AG04450 (cell line): ENCODE measurements around the gene MARK1. TPM values are rescaled to one million over a fixed set of nuclear protein-coding genes. Genes with fewer than 3 reads are reported as not detected.

Source experiments
- CTCF ChIA-PET: fragments of 300-600, 350-600 bp; formaldehyde crosslinking; extraction: SDS; loops from one replicate; lab custom pipeline; 2022; ENCODE audit warnings: antibody characterized with exemption, inconsistent platforms; lab: Charles Lee
- POLR2A ChIA-PET: fragments of 350-600 bp; formaldehyde crosslinking; extraction: SDS; loops from one replicate; lab custom pipeline; 2021; ENCODE audit warnings: antibody characterized with exemption, inconsistent platforms; lab: Yijun Ruan, JAX
- DNase-seq: peaks from one replicate; pipeline ENCODE4 v3.0.0-alpha.2; 2011; ENCODE audit warnings: low read depth, low spot score
- H3K27ac ChIP-seq: one replicate; pipeline ENCODE4 v1.5.1; 2012; ENCODE audit warnings: low read depth, low read length, control low read depth
- H3K27me3 ChIP-seq: one replicate; pipeline ENCODE4 v1.6.0; 2012; ENCODE audit warnings: low read length; ENCODE audit not compliant: control insufficient read depth, insufficient read depth
- H3K4me3 ChIP-seq: 2 replicates; pipeline ENCODE4 v1.5.1; 2011; ENCODE audit warnings: mild to moderate bottlenecking, low read depth, low read length, control low read depth
- H3K9me3 ChIP-seq: 2 replicates; pipeline ENCODE4 v1.5.1; 2012; ENCODE audit warnings: low read length; ENCODE audit not compliant: control insufficient read depth, insufficient read depth
- polyA plus RNA-seq: library from polyadenylated mRNA; depleted of rRNA; stranded (reverse); fragments of >200 nt; gene quantifications from 2 replicates; pipeline ENCODE4 v1.2.3, GENCODE V29; 2011
- TF ChIP-seq, protein P1 (sequence below): IDR thresholded peaks from 2 replicates; pipeline ENCODE4 v1.5.1; 2011; ENCODE audit warnings: low read depth, low read length, control low read depth, inconsistent platforms

Gene MARK1
- polyA plus RNA-seq, 1 experiment = not detected

GRCh38 chr1:220487297-220487820, 40.6 kb upstream of the MARK1 start:
- Histone ChIP-seq H3K27ac (no peak overlapping the region), H3K9me3 (no peaks in the 10 kb centered on the region), H3K27me3 (peaks cover 2% of the 10 kb centered on the region), H3K4me3 (no peak overlapping the region)
- no peak for DNase-seq
- CTCF ChIA-PET = no interaction called here
- POLR2A ChIA-PET = no interaction called here
- TF ChIP-seq, protein P1, sequence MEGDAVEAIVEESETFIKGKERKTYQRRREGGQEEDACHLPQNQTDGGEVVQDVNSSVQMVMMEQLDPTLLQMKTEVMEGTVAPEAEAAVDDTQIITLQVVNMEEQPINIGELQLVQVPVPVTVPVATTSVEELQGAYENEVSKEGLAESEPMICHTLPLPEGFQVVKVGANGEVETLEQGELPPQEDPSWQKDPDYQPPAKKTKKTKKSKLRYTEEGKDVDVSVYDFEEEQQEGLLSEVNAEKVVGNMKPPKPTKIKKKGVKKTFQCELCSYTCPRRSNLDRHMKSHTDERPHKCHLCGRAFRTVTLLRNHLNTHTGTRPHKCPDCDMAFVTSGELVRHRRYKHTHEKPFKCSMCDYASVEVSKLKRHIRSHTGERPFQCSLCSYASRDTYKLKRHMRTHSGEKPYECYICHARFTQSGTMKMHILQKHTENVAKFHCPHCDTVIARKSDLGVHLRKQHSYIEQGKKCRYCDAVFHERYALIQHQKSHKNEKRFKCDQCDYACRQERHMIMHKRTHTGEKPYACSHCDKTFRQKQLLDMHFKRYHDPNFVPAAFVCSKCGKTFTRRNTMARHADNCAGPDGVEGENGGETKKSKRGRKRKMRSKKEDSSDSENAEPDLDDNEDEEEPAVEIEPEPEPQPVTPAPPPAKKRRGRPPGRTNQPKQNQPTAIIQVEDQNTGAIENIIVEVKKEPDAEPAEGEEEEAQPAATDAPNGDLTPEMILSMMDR = no peak

DNA sequence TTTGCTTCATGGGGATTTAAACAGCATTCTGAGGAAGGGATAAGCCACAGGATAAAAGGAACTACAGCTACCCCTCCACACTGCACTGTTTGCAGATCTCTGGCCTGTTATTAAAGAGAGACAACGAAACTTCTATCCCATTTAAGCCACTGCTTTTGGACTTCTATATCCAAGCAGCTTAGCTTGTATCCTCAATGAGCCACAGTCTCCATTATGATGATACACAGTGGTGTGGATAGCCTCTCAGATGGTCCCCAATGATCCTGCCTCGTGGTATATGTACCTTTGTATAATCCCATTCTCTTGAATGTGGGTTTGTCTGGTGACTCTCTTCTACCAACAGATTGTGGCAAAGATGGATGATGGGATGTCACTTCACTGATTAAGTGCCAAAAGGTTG, 36.0 kb upstream of the MARK1 start:
- Histone ChIP-seq H3K9me3 (no peaks in the 10 kb centered on the region), H3K27ac (no peak overlapping the region), H3K27me3 (no peaks in the 10 kb centered on the region), H3K4me3 (no peak overlapping the region)
- DNase-seq = no peak
- ChIA-PET CTCF (interaction anchor here (0.5 kb wide), 1 partner anchor 11 kb away, joined by 3 read pairs; no protein-coding TSS in a partner anchor), POLR2A (no interaction called here)
- TF ChIP-seq, protein P1 = no peak

- no peak overlapping the region for H3K27ac ChIP-seq
- no peaks in the 10 kb centered on the region for H3K27me3 ChIP-seq
- DNase-seq = no peak
- TF ChIP-seq, protein P1 = no peak
- H3K9me3 ChIP-seq = no peaks in the 10 kb centered on the region
- POLR2A ChIA-PET = no interaction called here
- H3K4me3 ChIP-seq = no peak overlapping the region
- CTCF ChIA-PET = no interaction called here
These were observed 30.6 kb upstream of the MARK1 start for GRCh38 chr1:220497220-220497947.

GRCh38 chr1:220498188-220498587, 29.7 kb upstream of the MARK1 start:
- H3K4me3 ChIP-seq = no peak overlapping the region
- no peak overlapping the region for H3K27ac ChIP-seq
- TF ChIP-seq, protein P1 = no peak
- ChIA-PET POLR2A (no interaction called here), CTCF (no interaction called here)
- no peaks in the 10 kb centered on the region for H3K9me3 ChIP-seq
- no peaks in the 10 kb centered on the region for H3K27me3 ChIP-seq
- DNase-seq = no peak

DNA sequence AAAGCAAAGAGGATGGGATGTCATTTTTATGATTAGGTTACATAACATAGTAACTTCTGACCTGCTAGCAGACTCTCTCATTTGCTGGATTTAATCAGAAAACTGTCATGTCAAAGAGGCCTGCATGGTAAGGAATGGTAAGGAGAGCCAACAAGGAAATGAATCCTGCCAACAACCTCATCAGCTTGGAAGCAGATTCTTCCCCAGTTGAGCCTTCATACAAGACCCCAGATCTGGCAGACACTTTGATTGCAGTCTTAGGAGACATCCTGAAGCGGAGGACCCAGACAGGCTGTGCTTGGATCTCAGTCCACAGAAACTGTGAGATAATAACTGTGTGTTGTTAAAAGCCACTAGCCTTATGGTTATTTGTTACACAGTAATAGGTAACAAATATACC, 27.6 kb upstream of the MARK1 start:
- no peak for DNase-seq
- ChIA-PET POLR2A (no interaction called here), CTCF (no interaction called here)
- Histone ChIP-seq H3K4me3 (no peak overlapping the region), H3K27me3 (no peaks in the 10 kb centered on the region), H3K9me3 (no peaks in the 10 kb centered on the region), H3K27ac (no peak overlapping the region)
- TF ChIP-seq, protein P1 = no peak
